ENCODE measurements around the gene C12orf76.

- TF ChIP-seq E2F4 (IDR thresholded peaks at IDR 0.05; ENCODE audit: low read depth, low read length) (no peak), EP300 (IDR thresholded peaks at IDR 0.05; ENCODE audit: borderline replicate concordance in 1 of 2, control insufficient read depth in 1 of 2, low read depth in 2 of 2, low read length in 2 of 2) (no peak), TAF1 (IDR thresholded peaks at IDR 0.05; ENCODE audit: borderline replicate concordance, low read depth, low read length) (no peak), FOS (IDR thresholded peaks at IDR 0.05; ENCODE audit: borderline replicate concordance, extremely low read depth, insufficient read length) (no peak)
These were observed 33.2 kb downstream of the C12orf76 start for GRCh38 chr12:110015132-110015531.

Data from GM12878 (cell line).